Adrenal gland (tissue), 5 donors: ENCODE results near the gene MLLT6.

Experiments used
- CTCF ChIP-seq, 6 experiments: fragments of 450-650 bp in 4 of 6; fragments of 200-600 bp in 2 of 6; sonication (generic) in 1 of 6; IDR thresholded peaks; 1 replicate in 5 of 6; 2 replicates in 1 of 6; pipeline versions ENCODE4 v1.5.1 to v1.8.0; 2016 to 2021; ENCODE audit warnings: antibody characterized with exemption in 6 of 6, mild to moderate bottlenecking in 2 of 6, moderate library complexity in 1 of 6
- POLR2A ChIP-seq, 2 donors: fragments of 450-650 bp; IDR thresholded peaks; one replicate each; pipeline ENCODE4 v1.6.1; 2017; ENCODE audit warnings: antibody characterized with exemption in 2 of 2, mild to moderate bottlenecking in 2 of 2, moderate library complexity in 1 of 2
- donor health status: DM: no; HTN: no; CAD: no.

- TF ChIP-seq POLR2A (IDR thresholded peaks at IDR 0.05), result no peak
- TF ChIP-seq CTCF (IDR thresholded peaks at IDR 0.05), result no peak
Measured at GRCh38 chr17:38720941-38721340, 15.9 kb downstream of the MLLT6 start.
